SK-N-SH (cell line): ENCODE results near the gene SPRN. TPM values are rescaled to one million over a fixed set of nuclear protein-coding genes. Genes with fewer than 3 reads are reported as not detected.

Experiments used
- CTCF ChIA-PET: fragments of 300-600, 350-600 bp; formaldehyde crosslinking; extraction: SDS; loops from one replicate; lab custom pipeline; 2021; lab: Yijun Ruan, JAX
- POLR2A ChIA-PET: fragments of 350-600 bp; sonication (Branson Sonifier 250); formaldehyde crosslinking; extraction: SDS; loops from one replicate; lab custom pipeline; 2020; ENCODE audit warnings: antibody characterized with exemption, inconsistent platforms; lab: Yijun Ruan, JAX
- DNase-seq: peaks from one replicate; pipeline ENCODE4 v3.0.0; 2012
- H2AFZ ChIP-seq: fragments of 200-600 bp; sonication (generic); 2 replicates; pipeline ENCODE4 v1.8.1; 2016; ENCODE audit warnings: antibody characterized with exemption, mild to moderate bottlenecking, low read depth
- H3F3A ChIP-seq: fragments of 200-600 bp; sonication (generic); replicated peaks from 2 replicates; pipeline ENCODE3; 2016; ENCODE audit warnings: antibody characterized with exemption, mild to moderate bottlenecking; ENCODE audit not compliant: insufficient read depth
- H3K27ac ChIP-seq, 2 experiments: fragments of 200-500 bp in 1 of 2; fragments of 200-600 bp in 1 of 2; sonication (Bioruptor generic) in 1 of 2; sonication (generic), shearing (Covaris generic) in 1 of 2; 2 replicates each; pipeline versions ENCODE4 v1.5.1 to v1.6.1; 2014 to 2016; ENCODE audit warnings: low read depth in 2 of 2, inconsistent platforms in 1 of 2, low read length in 1 of 2, mild to moderate bottlenecking in 1 of 2, mixed read lengths in 1 of 2
- H3K27me3 ChIP-seq: fragments of 200-600 bp; sonication (generic), shearing (Covaris generic); 2 replicates; pipeline ENCODE4 v1.6.1; 2016; ENCODE audit warnings: mixed run types; ENCODE audit not compliant: insufficient read depth
- H3K36me3 ChIP-seq, 2 experiments: fragments of 200-500 bp in 1 of 2; fragments of 200-600 bp in 1 of 2; sonication (Bioruptor generic) in 1 of 2; sonication (generic) in 1 of 2; replicated peaks in 1 of 2; 2 replicates each; pipeline versions ENCODE3 to v1.5.1; 2014 to 2016; ENCODE audit warnings: low read length in 1 of 2, mild to moderate bottlenecking in 1 of 2; ENCODE audit not compliant: insufficient read depth in 2 of 2, control insufficient read depth in 1 of 2
- H3K4me1 ChIP-seq, 2 experiments: fragments of 200-500 bp in 1 of 2; fragments of 200-600 bp in 1 of 2; sonication (Bioruptor generic) in 1 of 2; sonication (generic), shearing (Covaris generic) in 1 of 2; 2 replicates each; pipeline versions ENCODE4 v1.5.1 to v1.6.1; 2014 to 2016; ENCODE audit warnings: low read depth in 1 of 2, low read length in 1 of 2, mixed run types in 1 of 2; ENCODE audit not compliant: insufficient read depth in 2 of 2, control insufficient read depth in 1 of 2
- H3K4me2 ChIP-seq: fragments of 200-600 bp; sonication (generic), shearing (Covaris generic); 2 replicates; pipeline ENCODE4 v1.6.1; 2017; ENCODE audit warnings: mixed run types
- H3K4me3 ChIP-seq, 2 experiments: fragments of 200-500 bp in 1 of 2; fragments of 200-600 bp in 1 of 2; sonication (Bioruptor generic) in 1 of 2; sonication (generic), shearing (Covaris generic) in 1 of 2; 2 replicates each; pipeline versions ENCODE4 v1.5.1 to v1.8.1; 2014 to 2016; ENCODE audit warnings: low read depth in 2 of 2, inconsistent platforms in 1 of 2, low read length in 1 of 2, mild to moderate bottlenecking in 1 of 2, mixed read lengths in 1 of 2, moderate library complexity in 1 of 2
- H3K79me2 ChIP-seq: fragments of 200-600 bp; sonication (generic); 2 replicates; pipeline ENCODE4 v1.8.1; 2017; ENCODE audit warnings: mild to moderate bottlenecking; ENCODE audit not compliant: insufficient read depth
- H3K9ac ChIP-seq: fragments of 200-600 bp; sonication (generic); 2 replicates; pipeline ENCODE4 v1.6.1; 2017; ENCODE audit warnings: mixed run types
- H3K9me2 ChIP-seq: fragments of 200-600 bp; sonication (generic); 2 replicates; pipeline ENCODE4 v1.6.1; 2017; ENCODE audit warnings: mixed run types
- H3K9me3 ChIP-seq: fragments of 200-600 bp; sonication (generic); 2 replicates; pipeline ENCODE4 v1.6.1; 2017; ENCODE audit warnings: mixed run types, mild to moderate bottlenecking, moderate library complexity
- H4K20me1 ChIP-seq: fragments of 200-600 bp; sonication (generic); 2 replicates; pipeline ENCODE4 v1.6.1; 2017; ENCODE audit warnings: mild to moderate bottlenecking, mixed run types; ENCODE audit not compliant: insufficient read depth
- ELF1 ChIP-seq: IDR thresholded peaks from 2 replicates; pipeline ENCODE4 v1.4.0; 2012
- EP300 ChIP-seq, 2 experiments: IDR thresholded peaks; 2 replicates each; pipeline versions ENCODE4 v1.4.0 to v1.6.1; 2012; ENCODE audit warnings: borderline replicate concordance in 1 of 2, low read depth in 1 of 2, low read length in 1 of 2
- EZH2phosphoT487 ChIP-seq: fragments of 200-600 bp; sonication (generic); IDR thresholded peaks from 2 replicates; pipeline ENCODE4 v1.6.1; 2017; ENCODE audit warnings: low read depth, mixed run types, mild to moderate bottlenecking, antibody characterized with exemption, moderate library complexity, borderline replicate concordance
- GATA2 ChIP-seq: sonication (generic); formaldehyde crosslinking; IDR thresholded peaks from 2 replicates; pipeline ENCODE4 v1.5.0; 2020; ENCODE audit warnings: mild to moderate bottlenecking, missing genetic modification reagents
- MEF2A ChIP-seq: IDR thresholded peaks from 2 replicates; pipeline ENCODE4 v1.4.0; 2012; ENCODE audit warnings: low read depth, borderline replicate concordance
- PBX3 ChIP-seq: IDR thresholded peaks from 2 replicates; pipeline ENCODE4; 2012
- POLR2AphosphoS5 ChIP-seq: IDR thresholded peaks from 2 replicates; pipeline ENCODE4 v1.6.1; 2012; ENCODE audit warnings: low read depth, low read length
- RAD21 ChIP-seq: IDR thresholded peaks from 2 replicates; pipeline ENCODE4 v1.6.1; 2012; ENCODE audit warnings: mild to moderate bottlenecking, low read length
- REST ChIP-seq: IDR thresholded peaks from 2 replicates; pipeline ENCODE4 v1.6.1; 2012; ENCODE audit warnings: mild to moderate bottlenecking, low read depth, low read length, moderate library complexity
- RXRA ChIP-seq: IDR thresholded peaks from 2 replicates; pipeline ENCODE4 v1.4.0; 2012; ENCODE audit warnings: low read depth, mild to moderate bottlenecking, borderline replicate concordance
- TCF12 ChIP-seq: IDR thresholded peaks from 2 replicates; pipeline ENCODE4 v1.4.0; 2012
- USF2 ChIP-seq: fragments of 150-350 bp; IDR thresholded peaks from 2 replicates; pipeline ENCODE4 v1.6.1; 2017; ENCODE audit warnings: antibody characterized with exemption, low read length, low read depth, borderline replicate concordance
- WGBS: methylation state at CpG from one replicate; pipeline ENCODE4 v1.1.6; 2017; ENCODE audit warnings: low lambda C conversion rate; 5-methylcytosine and 5-hydroxymethylcytosine counted together
- polyA plus RNA-seq, 3 experiments: library from polyadenylated mRNA; depleted of rRNA; stranded (reverse); fragments of >200 nt; gene quantifications; 2 replicates each; pipeline ENCODE4 v1.2.3, GENCODE V29; 2012

Gene SPRN
- polyA plus RNA-seq, 1 of the 3 experiments (the other 2 are of a cell fraction), result 1.2 TPM

GRCh38 chr10:133401981-133402725 is 22.3 kb downstream of the SPRN start:
- no peak for DNase-seq
- Histone ChIP-seq H3K4me2 (no peak overlapping the region), H3K9ac (no peak overlapping the region), H3K36me3 (peaks cover 24 to 60% of the 10 kb centered on the region in 2 experiments), H3F3A (peaks cover 18% of the 10 kb centered on the region), H3K4me3 (no peak overlapping the region), H3K9me3 (no peaks in the 10 kb centered on the region), H3K27ac (no peak overlapping the region), H3K4me1 (peaks cover 0 to 12% of the 10 kb centered on the region in 2 experiments; a peak in 3 of 4 replicates), H4K20me1 (peaks cover 13% of the 10 kb centered on the region; the same call in 1 of the 2 replicates), H3K79me2 (peaks cover 48% of the 10 kb centered on the region), H2AFZ (no peak overlapping the region), H3K27me3 (no peaks in the 10 kb centered on the region), H3K9me2 (no peaks in the 10 kb centered on the region)
- no peak for TF ChIP-seq ELF1
- no peak for TF ChIP-seq USF2
- TF ChIP-seq RXRA, result no peak
- TF ChIP-seq MEF2A, result no peak
- 98% methylated on average over 13 of the region's 21 CpGs for WGBS
- ChIA-PET CTCF (no interaction called here), POLR2A (no interaction called here)

GRCh38 chr10:133401500-133401899 is 22.9 kb downstream of the SPRN start:
- WGBS, result 95% methylated on average over 8 of the region's 12 CpGs
- Histone ChIP-seq H3K4me2 (no peak overlapping the region), H3K4me3 (no peak overlapping the region), H3K79me2 (peaks cover 48% of the 10 kb centered on the region), H3K9me2 (no peaks in the 10 kb centered on the region), H3K27me3 (no peaks in the 10 kb centered on the region), H4K20me1 (peaks cover 7% of the 10 kb centered on the region; the same call in 1 of the 2 replicates), H3K4me1 (peaks cover 0 to 12% of the 10 kb centered on the region in 2 experiments; a peak in 3 of 4 replicates), H3K27ac (no peak overlapping the region), H2AFZ (no peak overlapping the region), H3F3A (peaks cover 13% of the 10 kb centered on the region), H3K9ac (no peak overlapping the region), H3K36me3 (peaks cover 20 to 56% of the 10 kb centered on the region in 2 experiments), H3K9me3 (no peaks in the 10 kb centered on the region)
- CTCF ChIA-PET, result no interaction called here
- TF ChIP-seq MEF2A (no peak), RAD21 (no peak), REST (no peak), TCF12 (no peak), POLR2AphosphoS5 (no peak), EZH2phosphoT487 (no peak), GATA2 (CRISPR knock-in tag) (no peak), EP300 (IDR thresholded peaks at IDR 0.05; ENCODE audit: borderline replicate concordance in 1 of 2, low read depth in 1 of 2, low read length in 1 of 2) (no peak), PBX3 (no peak)
- no peak for DNase-seq
- POLR2A ChIA-PET, result no interaction called here
